MM.1S (cell line): ENCODE measurements around the gene RBM4.
"Not testable (repeated sequence)": the region's sequence is repeated elsewhere in the genome, so short reads cannot be mapped to it uniquely, and the experiment has no call there.

Experiments used
- DNase-seq: peaks from one replicate; pipeline ENCODE4 v3.0.0-alpha.2; 2015
- H2AFZ ChIP-seq: fragments of 300-600 bp; sonication (generic); 2 replicates; pipeline ENCODE4 v1.6.0; 2016; ENCODE audit warnings: antibody characterized with exemption, low read length
- H3F3A ChIP-seq: fragments of 300-600 bp; sonication (generic); 2 replicates; pipeline ENCODE4 v1.6.1; 2016; ENCODE audit warnings: mild to moderate bottlenecking, antibody characterized with exemption, low read length, moderate library complexity, mixed read lengths; ENCODE audit not compliant: insufficient read depth
- H3K27ac ChIP-seq: fragments of 300-600 bp; sonication (generic); 2 replicates; pipeline ENCODE4 v1.5.1; 2016; ENCODE audit warnings: mild to moderate bottlenecking, low read length
- H3K27me3 ChIP-seq: fragments of 300-600 bp; sonication (generic); replicated peaks from 2 replicates; pipeline ENCODE4 v1.6.0; 2016; ENCODE audit warnings: low read length; ENCODE audit not compliant: insufficient read depth
- H3K36me3 ChIP-seq: fragments of 300-600 bp; sonication (generic); replicated peaks from 2 replicates; pipeline ENCODE4 v1.6.1; 2016; ENCODE audit warnings: mild to moderate bottlenecking, low read length, mixed read lengths; ENCODE audit not compliant: insufficient read depth
- H3K4me1 ChIP-seq: fragments of 300-600 bp; sonication (generic); 2 replicates; pipeline ENCODE4 v1.6.1; 2016; ENCODE audit warnings: low read length, mixed read lengths
- H3K4me2 ChIP-seq: fragments of 300-600 bp; sonication (generic); 2 replicates; pipeline ENCODE4 v1.6.0; 2016; ENCODE audit warnings: low read depth, low read length
- H3K4me3 ChIP-seq: fragments of 300-600 bp; sonication (generic); 2 replicates; pipeline ENCODE4 v1.5.1; 2016; ENCODE audit warnings: low read length, mixed read lengths
- H3K79me2 ChIP-seq: fragments of 300-600 bp; sonication (generic); 2 replicates; pipeline ENCODE4 v1.6.1; 2016; ENCODE audit warnings: mixed run types, low read length, mixed read lengths
- H3K9ac ChIP-seq: fragments of 300-600 bp; sonication (generic); 2 replicates; pipeline ENCODE4 v1.6.1; 2016; ENCODE audit warnings: low read length, mixed read lengths
- H3K9me2 ChIP-seq: fragments of 300-600 bp; sonication (generic); replicated peaks from 2 replicates; pipeline ENCODE4 v1.6.1; 2016; ENCODE audit warnings: mild to moderate bottlenecking, low read length, mixed read lengths; ENCODE audit not compliant: insufficient read depth
- H3K9me3 ChIP-seq: fragments of 300-600 bp; sonication (generic); replicated peaks from 2 replicates; pipeline ENCODE4 v1.6.1; 2016; ENCODE audit warnings: mild to moderate bottlenecking, low read length, mixed read lengths; ENCODE audit not compliant: insufficient read depth
- H4K20me1 ChIP-seq: fragments of 300-600 bp; sonication (generic); 2 replicates; pipeline ENCODE4 v1.6.1; 2016; ENCODE audit warnings: mild to moderate bottlenecking, low read length, moderate library complexity, mixed read lengths; ENCODE audit not compliant: insufficient read depth
- CTCF ChIP-seq: fragments of 300-600 bp; sonication (generic); IDR thresholded peaks from 2 replicates; pipeline ENCODE4 v1.5.1; 2016; ENCODE audit warnings: antibody characterized with exemption, low read length, mixed read lengths
- EZH2 ChIP-seq: fragments of 300-600 bp; sonication (generic); optimal IDR thresholded peaks from 2 replicates; pipeline ENCODE3; 2017; ENCODE audit warnings: low read depth, mild to moderate bottlenecking, antibody characterized with exemption, low read length, mixed read lengths
- EZH2phosphoT487 ChIP-seq: fragments of 300-600 bp; sonication (generic); IDR thresholded peaks from 2 replicates; pipeline ENCODE4 v1.6.1; 2018; ENCODE audit warnings: antibody characterized with exemption, low read length

Gene RBM4, protein sequence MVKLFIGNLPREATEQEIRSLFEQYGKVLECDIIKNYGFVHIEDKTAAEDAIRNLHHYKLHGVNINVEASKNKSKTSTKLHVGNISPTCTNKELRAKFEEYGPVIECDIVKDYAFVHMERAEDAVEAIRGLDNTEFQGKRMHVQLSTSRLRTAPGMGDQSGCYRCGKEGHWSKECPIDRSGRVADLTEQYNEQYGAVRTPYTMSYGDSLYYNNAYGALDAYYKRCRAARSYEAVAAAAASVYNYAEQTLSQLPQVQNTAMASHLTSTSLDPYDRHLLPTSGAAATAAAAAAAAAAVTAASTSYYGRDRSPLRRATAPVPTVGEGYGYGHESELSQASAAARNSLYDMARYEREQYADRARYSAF

DNA sequence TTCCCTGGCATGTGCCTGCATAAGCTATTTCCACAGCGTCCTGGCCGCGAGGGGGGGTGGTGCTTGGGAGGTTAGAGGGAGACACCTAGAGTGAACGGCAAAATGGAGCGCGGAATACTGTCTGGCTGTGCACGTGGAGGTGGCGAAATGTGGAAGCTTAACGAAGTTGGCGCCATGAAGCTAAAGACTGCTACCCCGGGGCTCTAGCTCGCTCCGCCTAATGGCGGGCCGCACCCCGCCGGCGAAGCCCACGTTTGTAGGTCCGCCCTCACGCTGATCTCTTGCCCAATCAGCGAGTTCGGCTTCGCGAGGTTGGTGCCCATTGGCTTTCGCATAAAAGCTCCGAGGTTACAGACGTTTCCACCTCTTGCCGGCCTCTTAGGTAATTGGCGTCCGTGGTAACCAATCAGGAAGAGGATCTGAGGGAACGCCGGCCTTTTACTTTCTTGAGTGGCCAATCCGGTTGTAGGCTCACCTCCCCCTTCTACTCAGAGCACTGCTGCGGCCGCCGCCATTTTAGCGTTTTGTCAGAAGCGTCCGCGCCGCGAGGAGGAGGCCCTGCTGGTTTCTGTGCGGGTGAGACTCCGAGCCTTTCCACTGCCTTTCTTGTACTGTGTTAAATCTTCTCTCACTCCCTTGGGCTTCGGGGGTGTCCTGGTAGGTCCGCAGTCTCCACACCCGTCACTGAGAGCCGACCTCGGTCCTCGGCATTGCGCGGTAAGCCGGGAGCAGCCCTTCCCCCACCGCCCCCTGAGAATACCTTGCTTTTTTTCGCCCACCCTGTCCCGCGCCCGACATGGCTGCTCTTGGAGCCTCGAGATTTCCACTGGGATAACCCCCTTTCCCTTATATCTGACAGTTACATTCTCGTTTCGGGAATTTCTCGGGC, at the start of gene RBM4:
Gene RBM4, plus strand, starts transcription at position 527 of the 889 bp plus-strand sequence. CDS start 1,009 bp downstream, outside the sequence.
- peak within 1 kb of the TSS; percentile 87 for H3K9ac ChIP-seq
- H3K27me3 ChIP-seq, result no peaks in the 10 kb centered on the region
- no peaks in the 10 kb centered on the region for H3K9me2 ChIP-seq
- H4K20me1 ChIP-seq, result peaks cover 34% of the 10 kb centered on the region
- H2AFZ ChIP-seq, result peak within 1 kb of the TSS; percentile 50
- TF ChIP-seq EZH2phosphoT487, result no peak
- no peak; the same call in 1 of the 2 replicates for TF ChIP-seq CTCF
- TF ChIP-seq EZH2, result no peak
- peaks cover 27% of the 10 kb centered on the region for H3K36me3 ChIP-seq
- H3K27ac ChIP-seq, result peak within 1 kb of the TSS; percentile 66
- peaks cover 31% of the 10 kb centered on the region for H3K4me1 ChIP-seq
- H3K79me2 ChIP-seq, result peaks cover 98% of the 10 kb centered on the region
- H3K4me3 ChIP-seq, result peak within 1 kb of the TSS; percentile 89
- DNase-seq, result peak; percentile 100
- no peaks in the 10 kb centered on the region for H3K9me3 ChIP-seq
- H3K4me2 ChIP-seq, result peak within 1 kb of the TSS; percentile 94
- H3F3A ChIP-seq, result peaks cover 27% of the 10 kb centered on the region

GRCh38 chr11:66589315-66589714, 49.2 kb upstream of the RBM4 start:
- not testable (repeated sequence) for H3K27ac ChIP-seq, H3K9ac ChIP-seq, H2AFZ ChIP-seq, H3F3A ChIP-seq, H3K4me1 ChIP-seq, H3K79me2 ChIP-seq, H3K9me2 ChIP-seq, H4K20me1 ChIP-seq, H3K9me3 ChIP-seq, H3K4me3 ChIP-seq, DNase-seq, H3K36me3 ChIP-seq, H3K4me2 ChIP-seq
- peaks cover 15% of the 10 kb centered on the region; the same call in 1 of the 2 replicates for H3K27me3 ChIP-seq

DNA sequence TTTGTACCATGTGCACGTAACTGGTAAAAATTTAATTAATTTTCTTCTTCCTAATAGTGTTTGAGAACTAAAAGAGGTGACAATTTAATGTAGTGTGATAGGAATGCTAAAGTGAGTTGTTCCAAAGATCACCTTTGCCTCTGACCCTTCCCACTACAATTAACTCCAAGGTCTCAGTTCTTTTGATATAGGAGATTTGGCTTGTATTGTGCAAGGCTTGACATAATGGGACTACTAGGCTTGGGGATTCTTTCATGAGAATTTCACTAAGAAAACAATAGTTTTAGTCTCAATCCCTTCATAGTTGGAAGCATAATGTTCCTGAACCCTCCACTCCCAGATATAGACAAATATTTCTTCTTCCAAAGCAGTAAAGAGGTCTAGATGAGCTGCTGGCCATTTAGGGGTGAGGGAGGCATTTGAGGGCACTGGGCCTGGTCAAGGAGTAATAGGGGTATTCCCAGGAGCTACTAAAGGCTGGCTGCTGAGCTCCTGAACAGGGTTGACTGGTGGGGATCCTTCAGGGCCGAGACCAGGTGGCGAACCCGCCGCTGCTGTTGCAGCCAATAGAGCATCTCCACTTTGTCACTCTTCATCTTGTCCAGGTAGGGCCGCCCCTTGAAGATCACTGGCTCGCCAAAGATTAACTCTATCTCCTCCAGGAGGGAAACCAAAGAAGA, 48.4 kb upstream of the RBM4 start:
- Histone ChIP-seq H3K9ac (no peak overlapping the region), H3K4me3 (no peak overlapping the region), H3K27ac (no peak overlapping the region), H3K9me2 (no peaks in the 10 kb centered on the region), H3K4me2 (no peak overlapping the region), H3K9me3 (no peaks in the 10 kb centered on the region), H3F3A (no peaks in the 10 kb centered on the region), H2AFZ (no peak overlapping the region), H3K4me1 (peaks cover 3% of the 10 kb centered on the region; the same call in 1 of the 2 replicates), H3K36me3 (no peaks in the 10 kb centered on the region), H4K20me1 (no peaks in the 10 kb centered on the region), H3K79me2 (peaks cover 8% of the 10 kb centered on the region; the same call in 1 of the 2 replicates), H3K27me3 (peaks cover 15% of the 10 kb centered on the region; the same call in 1 of the 2 replicates)
- DNase-seq, result no peak
- TF ChIP-seq CTCF (no peak), EZH2 (no peak), EZH2phosphoT487 (no peak)
